IPS-18c (cell line): ENCODE data around the gene MPPED2.

Experiments
- H3K4me3 ChIP-seq: 2 replicates; pipeline ENCODE4 v1.7.0; 2013; ENCODE audit warnings: low read depth, mild to moderate bottlenecking, low read length, moderate library complexity; ENCODE audit not compliant: insufficient read depth
- H3K9me3 ChIP-seq: one replicate; pipeline ENCODE4 v1.6.1; 2013; ENCODE audit warnings: mild to moderate bottlenecking, low read length, moderate library complexity; ENCODE audit not compliant: control insufficient read depth, insufficient read depth

Gene MPPED2

GRCh38 chr11:30481796-30482195, 104.4 kb downstream of the MPPED2 start:
- Histone ChIP-seq H3K9me3 (no peaks in the 10 kb centered on the region), H3K4me3 (no peak overlapping the region)

GRCh38 chr11:30481330-30481729, 104.8 kb downstream of the MPPED2 start:
- H3K4me3 ChIP-seq: no peak overlapping the region
- H3K9me3 ChIP-seq: no peaks in the 10 kb centered on the region

GRCh38 chr11:30479899-30480298, 106.3 kb downstream of the MPPED2 start:
- H3K9me3 ChIP-seq: no peaks in the 10 kb centered on the region
- H3K4me3 ChIP-seq: no peak overlapping the region

- no peak overlapping the region for H3K4me3 ChIP-seq
- no peaks in the 10 kb centered on the region for H3K9me3 ChIP-seq
These were observed 107.2 kb downstream of the MPPED2 start for GRCh38 chr11:30478923-30479322.

- H3K4me3 ChIP-seq: no peak overlapping the region
- H3K9me3 ChIP-seq: no peaks in the 10 kb centered on the region
These were observed 109.1 kb downstream of the MPPED2 start for GRCh38 chr11:30477061-30477460.

GRCh38 chr11:30474151-30474954, 111.8 kb downstream of the MPPED2 start:
- no peaks in the 10 kb centered on the region for H3K9me3 ChIP-seq
- no peak overlapping the region for H3K4me3 ChIP-seq

- H3K4me3 ChIP-seq: no peak overlapping the region
- H3K9me3 ChIP-seq: no peaks in the 10 kb centered on the region
These were observed 114.9 kb downstream of the MPPED2 start for GRCh38 chr11:30471244-30471643.

GRCh38 chr11:30468881-30469280, 117.3 kb downstream of the MPPED2 start:
- no peaks in the 10 kb centered on the region for H3K9me3 ChIP-seq
- no peak overlapping the region for H3K4me3 ChIP-seq

- Histone ChIP-seq H3K4me3 (no peak overlapping the region), H3K9me3 (no peaks in the 10 kb centered on the region)
These were observed 119.0 kb downstream of the MPPED2 start for GRCh38 chr11:30467176-30467575.

- Histone ChIP-seq H3K4me3 (no peak overlapping the region), H3K9me3 (no peaks in the 10 kb centered on the region)
These were observed 120.5 kb downstream of the MPPED2 start for GRCh38 chr11:30465623-30466022.

GRCh38 chr11:30465192-30465591, 121.0 kb downstream of the MPPED2 start:
- Histone ChIP-seq H3K9me3 (no peaks in the 10 kb centered on the region), H3K4me3 (no peak overlapping the region)

- H3K9me3 ChIP-seq: no peaks in the 10 kb centered on the region
- H3K4me3 ChIP-seq: no peak overlapping the region
These were observed 122.9 kb downstream of the MPPED2 start for GRCh38 chr11:30463266-30463665.

GRCh38 chr11:30462421-30462820, 123.7 kb downstream of the MPPED2 start:
- Histone ChIP-seq H3K9me3 (no peaks in the 10 kb centered on the region), H3K4me3 (no peak overlapping the region)

GRCh38 chr11:30459821-30460220, 126.3 kb downstream of the MPPED2 start:
- no peaks in the 10 kb centered on the region for H3K9me3 ChIP-seq
- no peak overlapping the region for H3K4me3 ChIP-seq

GRCh38 chr11:30459306-30459705, 126.8 kb downstream of the MPPED2 start:
- Histone ChIP-seq H3K9me3 (no peaks in the 10 kb centered on the region), H3K4me3 (no peak overlapping the region)

- Histone ChIP-seq H3K9me3 (no peaks in the 10 kb centered on the region), H3K4me3 (no peak overlapping the region)
These were observed 127.6 kb downstream of the MPPED2 start for GRCh38 chr11:30458541-30458940.

- no peak overlapping the region for H3K4me3 ChIP-seq
- no peaks in the 10 kb centered on the region for H3K9me3 ChIP-seq
These were observed 129.1 kb downstream of the MPPED2 start for GRCh38 chr11:30457087-30457486.

- no peak overlapping the region for H3K4me3 ChIP-seq
- no peaks in the 10 kb centered on the region for H3K9me3 ChIP-seq
These were observed 131.1 kb downstream of the MPPED2 start for GRCh38 chr11:30455025-30455424.

- H3K9me3 ChIP-seq: no peaks in the 10 kb centered on the region
- no peak overlapping the region for H3K4me3 ChIP-seq
These were observed 131.6 kb downstream of the MPPED2 start for GRCh38 chr11:30454541-30454940.
